Stimulated activated CD4-positive, alpha-beta T cell treated with anti-CD3 and anti-CD28 coated beads, Interleukin-12 subunit alpha, Interleukin-12 subunit beta, amount 100 ng/mL, for 24 hours (primary cell): ENCODE data around the gene TAF10.

Experiments
- DNase-seq, 2 experiments: peaks; one replicate each; pipeline ENCODE4 v3.0.0-alpha.2; 2020; ENCODE audit warnings: low read depth in 2 of 2

TAF10 gene

DNA sequence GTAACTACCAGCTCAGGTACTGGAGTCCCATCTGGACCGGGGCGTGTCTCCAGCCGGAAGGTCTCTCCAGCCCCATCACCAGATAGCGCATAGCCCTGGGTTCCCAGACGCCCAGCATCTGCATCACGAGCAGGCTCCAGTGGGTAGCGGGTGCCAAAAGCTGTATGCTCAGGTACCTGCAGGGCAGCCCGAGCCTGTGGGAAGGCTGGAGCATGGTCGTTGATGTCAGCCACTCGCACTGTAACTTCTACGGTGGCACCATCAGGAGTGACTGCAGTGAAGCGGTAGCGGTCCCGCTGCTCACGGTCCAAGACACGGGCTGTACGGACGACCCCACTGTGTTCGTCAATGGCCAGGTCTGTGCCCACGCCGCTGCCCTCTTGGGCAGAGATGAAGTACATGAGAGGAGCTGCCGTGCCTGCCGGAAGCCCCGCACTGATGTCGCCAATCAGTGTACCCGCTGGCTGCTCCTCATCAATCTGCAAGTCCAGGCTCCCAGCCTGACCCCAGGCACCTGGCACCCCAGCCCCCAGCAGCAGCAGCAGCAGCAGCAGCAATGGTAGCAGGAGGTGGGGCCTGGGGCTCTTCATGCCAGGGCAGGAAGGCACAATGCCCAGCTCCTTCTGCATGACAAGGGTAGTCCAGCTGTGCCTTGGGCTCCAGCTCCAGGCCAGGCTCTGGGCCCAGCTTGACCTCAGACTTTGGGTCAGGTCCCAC lies 29.1 kb upstream of the TAF10 start:
- DNase-seq, result no peak

DNA sequence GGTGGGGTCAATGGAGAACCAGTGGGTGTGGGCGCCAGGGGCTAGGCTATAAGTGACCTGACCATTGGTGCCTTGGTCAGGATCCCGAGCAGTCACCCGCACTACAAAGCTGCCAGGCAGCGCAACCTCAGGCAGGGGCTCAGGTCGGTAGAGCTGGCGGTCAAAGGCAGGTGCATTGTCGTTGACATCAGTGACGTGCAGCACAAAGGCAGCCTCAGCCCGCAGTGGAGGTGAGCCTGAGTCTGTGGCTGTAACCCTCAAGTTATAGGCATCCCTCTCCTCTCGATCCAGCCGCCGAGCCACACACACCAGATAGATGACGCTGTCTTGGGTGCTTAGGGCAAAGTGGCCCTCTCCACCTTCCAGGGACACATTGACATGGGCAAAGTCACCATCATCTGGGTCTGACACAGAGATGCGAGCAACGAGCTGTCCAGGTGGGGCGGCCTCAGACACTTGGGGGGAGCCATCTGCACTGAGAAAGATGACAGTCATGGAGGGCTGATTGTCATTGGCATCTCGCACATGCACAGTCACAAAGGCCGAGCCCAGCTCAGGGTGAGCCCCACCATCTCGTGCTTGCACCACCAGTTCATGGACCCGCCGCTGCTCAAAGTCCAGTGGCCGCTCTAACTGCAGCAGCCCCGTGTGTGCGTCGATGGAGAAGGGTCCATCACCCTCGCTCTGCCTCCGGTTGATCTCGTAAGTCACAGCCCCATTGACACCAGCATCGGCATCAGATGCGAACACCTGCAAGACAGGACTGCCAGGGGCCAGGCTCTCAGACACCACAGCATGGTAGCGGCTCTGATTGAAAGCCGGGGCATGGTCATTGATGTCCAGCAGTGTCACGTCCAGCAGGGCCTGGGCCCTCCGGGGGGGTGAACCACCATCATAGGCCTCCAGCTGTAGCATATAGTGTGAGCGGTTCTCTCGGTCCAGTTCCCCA lies 28.3 kb upstream of the TAF10 start:
- DNase-seq, result no peak

DNA sequence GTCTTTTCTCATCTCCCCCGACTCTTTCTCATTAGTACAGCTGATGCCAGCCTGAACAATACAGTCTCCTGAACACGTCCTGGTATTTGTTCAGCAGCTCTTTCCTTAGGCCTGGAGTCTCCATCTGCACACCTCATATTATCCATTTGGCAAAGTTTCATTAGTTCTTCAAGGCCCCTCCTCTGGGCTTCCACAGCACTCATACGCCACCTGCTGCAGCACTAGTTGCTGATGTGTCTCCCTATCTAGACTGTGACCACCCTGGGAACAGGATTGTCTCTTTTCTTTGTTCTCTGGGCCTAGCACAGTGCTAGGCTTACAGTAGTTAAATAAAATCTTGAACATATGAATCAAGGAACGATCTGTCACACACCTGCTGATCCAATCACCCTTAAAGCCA lies 26.4 kb upstream of the TAF10 start:
- no peak for DNase-seq

DNA sequence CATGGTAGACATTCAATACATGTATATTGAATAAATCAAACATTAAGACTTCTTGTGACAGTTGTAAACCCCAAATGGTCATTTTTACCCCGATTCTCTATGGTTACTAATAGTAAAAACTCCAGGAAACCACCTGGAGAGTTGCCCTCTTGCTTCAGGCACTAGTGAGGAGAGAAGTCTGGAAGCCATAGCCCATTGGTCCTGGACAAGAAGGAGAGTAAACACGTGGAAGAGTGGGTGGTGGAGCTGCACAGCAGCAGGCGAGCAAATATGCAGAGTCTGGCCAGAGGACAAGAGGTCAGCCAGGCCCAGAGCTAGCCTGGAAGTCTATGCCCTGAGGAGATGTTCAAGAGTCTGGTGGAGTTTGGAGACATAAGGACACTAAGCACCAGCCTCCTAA lies 25.9 kb upstream of the TAF10 start:
- no peak for DNase-seq

DNA sequence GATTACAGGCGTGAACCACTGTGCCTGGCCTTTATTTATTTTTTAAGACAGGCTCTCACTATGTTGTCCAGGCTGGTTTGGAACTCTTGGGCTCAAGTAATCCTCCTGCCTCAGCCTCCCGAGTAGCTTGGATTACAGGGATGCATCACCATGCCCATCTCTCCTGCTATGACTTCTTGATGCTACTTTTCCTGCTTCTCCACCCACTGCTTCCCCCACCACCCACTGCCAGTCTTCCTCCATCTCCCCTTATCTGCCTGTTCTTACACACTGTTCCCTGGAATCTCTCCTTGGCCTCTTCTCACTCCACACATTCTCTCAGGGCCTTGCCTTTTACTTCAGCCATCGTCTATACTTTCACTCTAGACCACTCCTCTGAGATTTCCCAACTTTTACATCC lies 24.5 kb upstream of the TAF10 start:
- no peak for DNase-seq

DNA sequence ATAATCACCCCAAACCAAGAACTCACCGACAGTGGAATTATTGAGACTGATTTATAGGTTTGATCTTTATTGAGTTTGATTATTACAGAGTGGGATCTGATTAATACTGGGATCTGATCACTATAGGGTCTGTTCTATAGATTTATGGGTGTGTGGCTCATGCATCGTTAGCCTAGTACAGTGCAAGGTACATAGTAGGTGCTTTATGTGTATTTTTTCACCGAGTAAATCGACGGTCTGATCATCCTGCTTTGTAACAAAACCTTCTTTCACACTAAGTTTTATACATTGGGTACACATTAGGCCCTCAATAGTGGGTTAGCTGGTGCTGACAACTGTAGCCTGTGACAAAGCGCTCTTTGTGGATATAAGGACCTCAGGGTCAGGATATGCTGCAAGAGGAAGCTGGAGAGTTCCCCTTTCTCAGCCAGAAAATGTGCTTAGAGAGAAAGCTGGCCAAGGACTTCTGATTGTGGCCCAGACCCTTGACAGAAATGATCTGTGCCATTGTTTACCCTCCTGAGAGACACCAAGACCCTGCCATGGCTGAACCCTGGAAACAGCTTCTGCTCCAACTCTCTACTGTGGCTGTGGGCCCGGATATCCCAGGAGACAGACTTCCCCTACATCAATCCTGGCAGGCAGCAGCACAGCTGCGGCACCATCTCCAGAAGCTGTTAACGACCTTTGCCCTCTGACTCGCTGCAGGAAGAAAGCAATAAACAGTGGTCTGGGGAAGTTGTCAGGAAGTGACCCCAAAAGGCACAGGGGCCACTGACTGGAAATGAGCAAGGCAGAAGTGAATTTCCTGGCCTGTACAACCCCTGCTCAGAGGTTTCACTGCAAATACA lies 23.3 kb upstream of the TAF10 start:
- no peak for DNase-seq

DNA sequence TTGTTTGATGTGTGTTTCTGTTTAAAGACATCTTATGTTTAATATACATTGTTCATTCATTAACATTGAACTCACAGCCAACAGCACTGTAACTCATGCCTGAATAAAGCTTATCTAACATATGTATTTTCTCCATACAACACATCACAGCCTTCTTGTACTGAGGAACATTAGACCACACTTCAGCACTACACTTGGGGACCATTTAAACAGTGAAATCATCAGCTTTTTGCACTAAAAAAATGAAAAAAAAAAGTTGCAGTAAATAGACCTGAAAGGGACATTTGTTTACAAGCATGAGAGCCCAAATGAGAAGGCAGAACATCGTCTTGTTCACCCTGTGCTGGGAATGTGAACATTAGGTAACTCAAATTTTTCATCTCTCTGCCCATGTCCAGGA lies 22.5 kb upstream of the TAF10 start:
- DNase-seq, result no peak

DNA sequence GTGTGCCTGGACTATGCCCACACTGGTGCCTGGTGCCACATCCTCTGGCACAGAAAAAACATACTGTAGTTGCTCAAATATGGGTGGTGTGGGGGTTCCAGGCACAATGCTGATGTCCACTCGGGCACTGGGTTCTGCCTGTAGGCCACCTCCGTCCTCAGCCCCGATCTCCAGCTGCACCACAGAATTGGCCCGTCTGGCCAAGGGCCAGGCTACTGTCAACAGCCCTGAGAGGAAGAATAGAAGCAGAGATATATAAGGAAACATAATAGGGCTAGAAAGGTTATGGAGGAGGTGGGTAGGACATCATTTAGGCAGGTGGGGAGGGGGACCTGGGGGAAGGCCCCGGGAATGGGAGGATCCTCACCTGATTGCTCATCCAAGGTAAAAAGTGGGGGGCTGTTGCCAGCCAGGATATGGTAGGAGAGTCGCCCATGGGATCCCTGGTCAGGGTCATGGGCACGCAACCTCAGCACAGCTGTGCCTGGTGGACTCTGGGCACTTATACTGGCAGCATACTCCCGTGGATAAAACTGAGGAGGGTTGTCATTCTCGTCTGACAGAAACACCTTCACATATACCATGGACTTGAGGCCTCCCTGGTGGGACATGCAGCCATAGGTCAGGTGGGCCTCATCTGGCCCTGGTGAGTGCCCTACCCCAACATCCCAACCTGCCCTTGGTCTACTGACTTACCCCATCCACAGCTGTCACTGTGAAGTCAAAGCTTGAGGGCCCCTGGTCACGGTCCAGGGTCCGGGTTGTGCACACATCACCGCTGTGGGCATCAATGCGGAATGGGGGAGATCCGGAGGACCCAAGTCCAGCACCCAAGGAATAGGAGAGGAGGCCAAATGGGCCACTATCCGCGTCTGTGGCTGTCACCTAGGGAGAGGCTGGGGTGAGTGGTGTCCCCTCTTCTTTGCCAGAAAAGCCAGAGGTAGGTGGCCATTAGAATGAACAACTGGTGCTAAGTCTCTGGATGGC lies 21.7 kb upstream of the TAF10 start:
- no peak for DNase-seq

DNA sequence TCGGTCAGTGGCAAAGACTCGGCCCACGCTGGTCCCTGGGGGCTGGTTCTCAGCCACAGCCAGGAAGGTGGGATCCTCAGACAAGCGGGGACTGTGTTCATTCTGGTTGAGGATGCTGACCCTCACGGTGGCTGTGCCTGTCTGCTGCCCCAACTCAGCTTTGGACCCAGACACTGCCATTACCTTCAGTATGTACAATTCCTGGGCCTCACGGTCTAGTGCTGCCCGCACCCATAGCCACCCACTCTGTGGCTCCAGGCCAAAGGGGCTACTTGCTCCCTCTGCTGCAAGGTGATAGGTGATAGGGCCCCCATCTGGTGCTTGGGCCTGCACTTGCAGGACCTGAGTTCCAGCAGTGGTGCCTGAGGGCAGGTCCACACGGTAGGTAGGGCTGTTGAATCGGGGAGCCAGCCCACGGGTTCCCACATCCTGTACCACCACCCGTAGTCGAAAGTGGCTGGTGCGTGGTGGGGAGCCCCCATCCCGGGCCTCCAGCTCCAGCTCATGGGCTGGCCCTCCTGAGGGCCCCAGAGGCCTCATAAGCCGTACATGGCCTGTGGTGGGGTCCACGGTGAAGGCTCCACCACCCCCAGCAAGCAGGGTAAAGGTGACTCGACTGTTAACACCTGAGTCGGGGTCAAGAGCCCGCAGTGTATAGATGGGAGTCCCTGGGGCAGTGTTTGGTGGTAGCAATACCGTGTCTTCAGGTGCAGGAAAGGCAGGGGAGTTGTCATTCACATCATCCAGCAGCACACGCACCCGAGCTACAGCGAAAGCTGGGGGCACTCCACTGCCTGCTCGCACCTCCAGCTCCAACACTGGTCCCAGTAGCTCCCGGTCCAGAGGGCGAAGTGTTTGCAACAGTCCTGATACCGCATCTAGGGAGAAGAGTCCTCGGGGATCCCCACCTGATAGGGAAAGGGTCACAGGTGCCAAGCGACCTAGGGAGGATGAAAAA lies 20.4 kb upstream of the TAF10 start:
- no peak for DNase-seq

DNA sequence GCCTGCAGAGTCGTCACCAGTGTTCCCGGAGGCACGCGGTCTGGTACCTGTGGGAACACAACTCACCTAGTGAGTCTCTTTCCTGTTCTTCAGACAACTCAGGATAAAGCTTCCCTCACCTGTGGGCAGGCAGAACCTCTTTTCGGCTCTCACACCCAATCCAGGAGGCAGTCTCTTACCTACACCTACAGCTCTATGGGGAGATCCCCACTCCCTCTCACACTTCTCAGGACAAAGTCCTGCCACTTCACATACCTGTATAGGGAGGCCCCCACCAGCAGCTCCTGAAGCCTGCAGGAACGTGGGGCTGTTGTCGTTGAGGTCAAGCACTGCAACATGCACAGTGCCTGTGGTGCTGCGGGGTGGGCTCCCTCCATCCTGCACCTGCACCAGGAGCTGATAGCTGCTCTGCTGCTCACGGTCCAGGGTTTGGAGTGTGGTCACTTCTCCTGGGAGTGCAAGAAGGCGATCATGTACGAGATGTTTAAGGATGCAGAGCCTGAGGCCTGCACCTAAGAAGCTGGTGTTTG lies 19.4 kb upstream of the TAF10 start:
- DNase-seq, result no peak

DNA sequence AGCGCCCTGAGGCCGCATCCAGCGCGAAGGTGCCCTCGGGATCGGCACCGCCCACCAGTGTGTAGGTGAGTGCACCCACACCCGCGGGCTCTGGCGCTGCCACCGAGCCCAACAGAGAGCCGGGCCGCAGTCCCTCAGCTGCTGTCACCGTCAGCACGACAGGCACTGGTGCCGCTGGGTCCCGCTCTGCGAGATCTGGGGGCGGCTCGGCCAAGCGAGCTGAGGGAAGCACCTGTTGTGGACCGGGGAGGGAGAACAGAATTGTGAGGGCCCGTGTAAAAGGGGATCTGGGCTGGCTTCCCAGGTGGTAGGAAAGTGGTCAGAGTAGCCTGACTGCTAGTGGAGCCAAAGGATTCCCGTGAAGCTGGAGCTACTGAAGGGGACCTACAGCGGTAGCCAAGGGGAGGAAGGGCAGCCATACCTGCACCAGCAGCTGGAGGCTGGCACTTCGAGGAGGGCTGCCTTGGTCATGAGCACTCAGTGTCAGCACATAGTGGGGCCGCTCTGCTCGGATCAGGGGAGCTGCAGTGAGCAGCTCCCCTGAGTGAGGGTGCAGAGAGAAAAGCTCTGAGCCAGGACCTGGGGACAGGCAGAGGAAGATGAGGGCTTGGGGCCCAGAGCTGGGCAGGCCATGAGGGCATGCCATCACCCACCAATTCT lies 18.7 kb upstream of the TAF10 start:
- DNase-seq, result no peak

DNA sequence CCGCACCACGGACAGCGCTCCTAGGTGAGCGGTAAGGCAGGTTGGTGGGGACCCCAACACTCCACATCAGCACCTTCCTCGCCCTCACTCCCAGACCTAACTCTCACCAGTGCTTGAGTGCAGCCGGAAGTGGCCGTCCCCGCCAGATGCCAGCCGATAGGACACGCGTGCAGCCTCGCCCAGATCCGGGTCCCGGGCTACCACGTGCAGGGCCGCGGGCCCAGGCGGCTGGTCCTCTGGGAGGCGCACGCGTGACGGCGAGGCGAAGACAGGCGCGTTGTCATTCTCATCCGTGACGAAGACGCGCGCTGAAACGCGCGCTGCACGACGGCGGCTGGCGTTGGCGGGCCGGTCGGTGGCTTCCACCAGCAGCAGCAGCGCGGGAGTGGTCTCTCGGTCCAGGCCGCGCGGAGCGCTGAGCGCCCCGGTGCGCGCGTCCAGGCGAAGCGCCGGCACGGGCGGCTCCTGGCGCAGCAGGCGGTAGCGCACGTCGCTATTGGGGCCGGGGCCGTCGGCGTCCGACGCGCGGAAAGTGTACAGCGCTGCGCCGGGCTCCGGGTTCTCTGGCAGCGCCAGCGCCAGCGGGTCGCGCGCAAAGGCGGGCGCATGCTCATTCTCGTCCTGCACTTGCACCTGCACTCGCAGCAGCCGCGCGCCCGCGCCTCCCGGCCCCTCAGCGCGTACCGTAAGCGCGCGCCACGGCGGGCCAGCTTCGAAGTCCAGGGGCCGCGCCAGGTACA lies 18.0 kb upstream of the TAF10 start:
- no peak for DNase-seq

DNA sequence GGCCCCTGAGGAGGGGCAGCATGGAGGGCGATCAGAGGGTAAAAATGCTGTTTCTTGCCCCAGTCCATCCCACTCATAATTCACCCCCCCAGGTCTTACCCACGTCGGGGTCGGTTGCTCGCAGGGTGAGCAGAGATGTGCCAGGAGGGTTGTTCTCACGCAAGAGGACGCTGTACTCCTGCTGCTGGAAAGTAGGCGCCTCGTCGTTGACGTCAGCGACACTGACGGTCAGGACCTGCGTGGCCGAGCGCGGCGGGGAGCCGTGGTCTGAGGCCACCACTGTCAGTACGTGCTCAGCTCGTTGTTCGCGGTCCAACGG lies 17.5 kb upstream of the TAF10 start:
- DNase-seq, result no peak

DNA sequence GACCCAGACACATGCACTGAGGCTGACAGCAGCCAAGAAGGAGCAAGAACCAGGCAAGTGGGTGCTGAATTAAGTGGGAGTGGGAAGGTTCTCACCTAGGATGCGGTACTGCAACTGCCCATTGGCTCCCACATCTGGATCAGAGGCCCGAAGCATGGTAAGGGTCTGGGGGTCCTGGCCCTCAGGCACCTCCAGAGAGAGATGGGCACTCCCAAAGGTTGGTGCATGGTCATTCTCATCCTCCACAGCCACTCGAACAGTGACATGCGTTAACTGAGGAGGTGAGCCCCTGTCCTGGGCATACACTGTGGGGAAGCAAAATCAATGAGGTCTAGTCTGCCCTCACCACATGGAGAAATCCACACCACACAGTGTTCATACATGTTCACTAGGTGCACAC lies 16.5 kb upstream of the TAF10 start:
- no peak for DNase-seq

DNA sequence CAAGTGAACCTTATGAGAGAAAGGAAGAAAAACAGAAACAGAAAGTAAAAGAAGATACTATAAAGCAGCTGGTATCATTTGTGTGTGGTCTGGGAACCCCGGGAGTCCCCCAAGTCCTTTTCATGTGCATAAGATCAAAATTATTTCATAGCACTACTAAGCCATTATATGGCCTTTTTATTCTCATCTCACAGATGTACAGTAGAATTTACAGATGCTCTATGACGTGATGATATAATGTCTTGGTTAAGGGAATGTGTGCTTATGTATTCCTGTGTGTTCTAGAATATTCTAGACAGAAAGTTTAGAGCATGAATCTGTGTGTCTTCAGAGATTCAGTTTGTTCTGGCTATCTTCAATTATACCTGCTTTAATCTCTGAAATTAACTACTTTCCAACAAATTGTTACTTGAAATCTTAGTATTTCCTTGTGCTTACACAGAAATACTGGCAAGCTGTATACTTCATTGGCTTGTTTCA lies 15.8 kb upstream of the TAF10 start:
- DNase-seq, result no peak

DNA sequence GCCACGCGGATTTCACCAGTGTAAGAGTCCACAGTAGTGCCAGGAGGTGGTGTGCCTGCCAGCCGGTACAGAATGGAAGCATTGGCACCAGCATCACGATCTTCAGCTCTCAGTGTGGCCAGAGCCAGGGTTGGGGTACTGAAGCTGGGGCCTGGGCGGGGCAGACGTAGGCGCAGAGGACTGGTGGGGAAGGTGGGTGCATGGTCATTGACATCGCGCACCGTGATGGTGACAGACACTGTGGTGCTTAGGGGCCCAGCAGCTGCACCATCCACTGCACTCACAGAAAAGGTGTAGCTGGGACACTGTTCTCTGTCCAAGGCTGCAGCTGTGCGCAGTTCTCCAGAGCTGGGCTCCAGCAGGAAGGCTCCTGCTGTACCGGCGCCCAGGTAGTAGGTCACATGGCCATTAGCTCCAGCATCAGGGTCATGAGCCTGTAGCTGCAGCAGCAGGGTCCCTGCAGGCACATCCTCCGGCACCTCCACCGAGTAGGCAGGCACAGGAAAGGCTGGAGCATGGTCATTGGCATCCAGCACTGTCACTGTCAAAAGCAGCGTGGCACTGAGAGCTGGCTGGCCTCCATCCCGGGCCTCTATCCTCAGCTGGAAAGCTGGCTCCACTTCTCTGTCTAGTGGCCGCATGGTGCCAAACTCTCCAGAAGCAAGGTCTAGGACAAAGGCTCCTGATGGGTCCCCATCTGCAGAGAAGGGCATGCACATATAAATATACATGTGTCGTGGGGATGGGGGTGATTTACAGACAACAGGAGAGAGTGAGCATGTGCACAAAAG lies 15.2 kb upstream of the TAF10 start:
- DNase-seq, result no peak

DNA sequence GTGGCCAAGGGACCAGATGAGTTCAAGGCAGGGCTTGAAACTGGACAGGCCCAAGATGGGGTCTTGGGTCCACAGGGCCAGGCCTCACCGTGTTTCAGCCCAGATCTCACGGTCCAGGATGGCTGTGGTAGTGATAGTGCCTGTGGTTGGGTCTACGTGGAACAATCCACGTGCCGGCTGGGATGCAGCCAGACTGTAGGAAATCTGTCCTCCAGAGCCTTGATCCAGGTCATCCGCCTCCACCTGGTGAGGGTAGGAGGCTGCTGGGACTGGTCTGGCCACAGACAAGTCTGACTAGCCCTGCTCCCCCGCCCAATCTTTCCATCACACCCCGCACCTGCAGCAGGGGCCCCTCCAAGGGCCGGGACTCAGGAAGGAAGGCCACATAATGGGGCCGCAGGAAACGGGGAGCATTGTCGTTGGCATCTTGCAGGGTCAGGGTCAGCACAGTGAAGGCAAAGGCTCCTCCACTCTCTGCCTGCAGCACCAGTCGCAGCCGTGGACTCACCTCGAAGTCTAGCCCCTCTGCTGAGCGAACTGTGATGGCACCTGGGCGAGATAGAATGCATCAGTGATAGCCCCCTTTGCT lies 13.9 kb upstream of the TAF10 start:
- DNase-seq, result no peak
